HG02973 (cell line): Measurements from ENCODE around the gene ASB3.
"Not testable (repeated sequence)": the region's sequence is repeated elsewhere in the genome, so short reads cannot be mapped to it uniquely, and the experiment has no call there.

Experiments used
- ATAC-seq: cut with Tn5 transposase; IDR thresholded peaks from one replicate; pipeline ENCODE4 v1.9.1; 2021; ENCODE audit warnings: moderate library complexity; ENCODE audit not compliant: unreplicated experiment

Gene ASB3

DNA sequence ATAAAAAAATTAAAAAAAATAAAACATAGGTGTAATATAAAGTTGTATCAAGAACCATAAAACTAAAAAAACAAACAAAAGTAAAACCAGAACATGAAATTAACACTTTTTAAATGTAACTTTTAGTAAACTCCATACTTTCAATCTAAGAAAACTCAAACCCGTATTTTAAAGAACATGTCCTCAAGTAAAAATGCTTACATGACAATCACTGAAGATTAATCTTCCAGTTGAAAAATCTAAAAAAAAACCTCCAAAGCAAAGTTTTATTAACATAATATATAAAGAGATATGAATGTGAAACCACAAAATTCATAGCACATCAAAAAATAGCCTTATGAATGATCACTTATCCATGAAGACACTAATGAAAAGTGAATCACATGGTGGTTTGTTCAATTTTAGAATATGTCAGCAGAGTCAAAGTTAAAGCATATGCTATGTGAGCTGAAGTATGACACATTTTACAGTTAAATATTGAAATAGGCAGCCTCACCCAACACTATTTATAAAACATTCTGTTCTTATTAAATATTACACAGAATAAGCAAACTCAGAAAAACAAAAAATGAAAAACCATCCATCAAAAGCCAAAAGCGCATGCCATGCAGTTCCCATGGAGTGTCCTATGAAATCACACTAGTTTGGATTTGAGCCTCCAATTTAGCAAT, 42.2 kb downstream of the ASB3 start:
- no peak for ATAC-seq

DNA sequence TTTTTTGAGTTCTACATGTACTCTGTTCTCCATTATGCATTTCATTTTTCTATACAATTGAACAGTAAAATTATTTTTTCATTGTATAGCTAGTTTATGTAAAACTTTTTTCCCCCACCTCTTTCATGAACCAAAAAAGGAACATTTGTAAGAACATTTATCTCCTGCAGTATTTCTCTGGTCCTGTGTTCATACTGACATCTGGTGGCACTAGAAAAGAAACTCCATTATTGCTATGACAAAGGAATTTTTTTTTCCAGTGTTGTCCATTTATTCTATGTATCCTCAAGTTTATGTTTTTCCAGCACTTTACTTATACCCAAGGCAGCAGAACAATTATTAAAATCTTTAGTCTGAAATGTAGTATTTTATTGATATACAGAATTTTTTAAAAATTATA, 46.6 kb downstream of the ASB3 start:
- no peak for ATAC-seq

DNA sequence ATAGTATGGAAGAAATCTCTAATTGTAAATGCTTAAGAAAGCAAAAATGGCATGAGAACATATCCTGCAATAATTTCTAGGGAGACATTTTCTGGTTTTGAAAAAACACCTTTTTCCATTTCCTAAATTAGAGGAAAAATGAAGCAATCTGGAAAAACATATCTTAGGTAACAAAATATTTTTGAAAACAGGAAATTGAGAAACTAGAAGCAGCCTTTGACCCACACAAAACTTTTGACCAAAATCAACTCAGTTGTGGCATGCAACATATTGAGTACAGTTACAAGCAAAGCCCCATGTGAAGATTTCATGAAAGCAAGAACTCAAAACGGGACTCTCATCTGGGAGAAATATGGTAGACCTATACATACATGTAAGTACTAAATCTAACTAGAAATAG, 47.7 kb downstream of the ASB3 start:
- no peak for ATAC-seq

- no peak for ATAC-seq
Measured at GRCh38 chr2:53737091-53737490, 49.7 kb downstream of the ASB3 start.

- ATAC-seq: no peak
Measured at GRCh38 chr2:53729143-53729762, 57.5 kb downstream of the ASB3 start.

DNA sequence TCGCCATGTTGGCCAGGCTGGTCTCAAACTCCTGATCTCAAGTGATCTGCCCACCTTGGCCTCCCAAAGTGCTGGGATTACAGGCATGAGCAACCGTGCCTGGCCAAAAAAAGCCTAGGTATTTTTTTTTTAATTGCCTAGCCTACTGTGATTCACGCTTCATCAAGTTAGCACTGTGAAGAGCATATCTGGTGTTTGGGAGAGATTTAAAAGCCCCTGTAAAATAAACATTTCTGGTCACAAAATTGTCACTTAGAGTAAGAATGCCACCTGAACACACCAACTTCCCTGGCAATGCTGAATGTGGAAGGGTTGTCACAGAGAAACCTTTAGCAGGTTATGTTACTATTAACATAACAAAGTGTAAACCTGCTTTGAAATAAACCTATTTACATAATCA, 58.8 kb downstream of the ASB3 start:
- no peak for ATAC-seq

- ATAC-seq: no peak
Measured at GRCh38 chr2:53725662-53726061, 61.1 kb downstream of the ASB3 start.

DNA sequence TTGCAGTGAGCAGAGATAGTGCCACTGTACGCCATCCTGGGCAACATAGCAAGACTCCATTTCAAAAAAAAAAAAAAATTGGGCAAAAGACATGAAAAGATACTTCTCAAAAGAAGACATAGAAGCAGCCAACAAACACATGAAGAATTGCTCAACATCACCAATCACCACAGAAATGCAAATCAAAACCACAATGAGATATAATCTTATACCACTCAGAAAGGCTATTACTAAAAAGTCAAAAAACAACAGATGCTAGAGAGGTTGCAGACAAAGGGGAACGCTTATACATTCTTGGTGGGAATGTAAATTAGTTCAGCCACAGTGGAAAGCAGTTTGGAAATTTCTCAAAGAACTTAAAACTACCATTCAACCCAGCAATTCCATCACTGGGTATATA, 62.2 kb downstream of the ASB3 start:
- no peak for ATAC-seq

DNA sequence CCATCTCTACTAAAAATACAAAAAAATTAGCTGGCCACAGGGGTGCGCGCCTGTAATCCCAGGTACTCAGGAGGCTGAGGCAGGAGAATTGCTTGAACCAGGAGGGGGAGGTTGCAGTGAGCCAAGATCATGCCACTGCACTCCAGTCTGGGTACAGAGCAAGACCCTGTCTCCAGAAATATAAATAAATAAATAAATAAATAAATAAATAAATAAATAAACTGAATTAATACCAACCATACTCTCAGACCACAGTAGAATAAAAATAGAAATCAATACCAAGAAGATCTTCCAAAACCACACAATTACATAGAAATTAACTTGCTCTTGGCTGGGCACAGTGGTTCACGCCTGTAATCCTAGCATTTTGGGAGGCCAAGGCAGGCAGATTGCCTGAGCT, 65.8 kb downstream of the ASB3 start:
- ATAC-seq: not testable (repeated sequence)

DNA sequence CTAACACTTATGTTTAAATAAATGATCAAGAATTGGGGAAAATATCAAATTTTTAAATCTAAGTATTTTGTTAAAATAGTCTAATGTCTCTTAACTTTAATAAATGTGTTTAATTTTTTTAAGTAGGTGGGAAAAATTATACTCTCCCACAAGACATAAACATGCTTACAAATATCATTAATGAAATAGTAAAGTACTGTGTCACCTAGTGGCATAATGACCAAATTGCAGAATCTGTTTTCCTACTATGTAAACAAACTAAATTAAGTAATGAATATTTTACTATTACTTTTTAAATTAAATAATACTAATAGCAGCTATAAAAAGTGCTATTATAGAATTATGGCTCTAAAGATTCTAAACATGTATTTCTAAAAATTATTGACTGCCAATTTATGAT, 71.2 kb downstream of the ASB3 start:
- ATAC-seq: no peak

- ATAC-seq: no peak
Measured at GRCh38 chr2:53711271-53711780, 75.4 kb downstream of the ASB3 start.

DNA sequence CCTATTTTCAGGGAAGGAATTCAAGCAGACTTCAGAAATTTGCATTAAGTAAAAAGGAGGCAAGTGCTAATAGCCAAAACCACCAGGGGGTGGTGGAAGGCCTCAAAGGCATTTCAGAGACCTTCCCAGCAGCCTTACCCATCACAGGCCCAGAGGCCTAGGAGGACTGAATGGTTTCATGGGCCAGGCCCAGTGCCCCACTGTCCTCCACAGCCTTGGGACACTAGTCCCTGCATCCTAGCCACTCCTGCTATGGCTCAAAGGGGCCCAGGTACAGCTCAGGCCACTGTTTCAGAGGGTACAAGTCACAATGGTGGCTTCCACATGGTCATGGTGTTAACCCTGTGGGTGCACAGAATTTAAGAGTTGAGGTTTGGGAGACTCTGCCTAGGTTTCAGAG, 77.8 kb downstream of the ASB3 start:
- no peak for ATAC-seq

GRCh38 chr2:53701221-53701620, 85.5 kb downstream of the ASB3 start:
- no peak for ATAC-seq

DNA sequence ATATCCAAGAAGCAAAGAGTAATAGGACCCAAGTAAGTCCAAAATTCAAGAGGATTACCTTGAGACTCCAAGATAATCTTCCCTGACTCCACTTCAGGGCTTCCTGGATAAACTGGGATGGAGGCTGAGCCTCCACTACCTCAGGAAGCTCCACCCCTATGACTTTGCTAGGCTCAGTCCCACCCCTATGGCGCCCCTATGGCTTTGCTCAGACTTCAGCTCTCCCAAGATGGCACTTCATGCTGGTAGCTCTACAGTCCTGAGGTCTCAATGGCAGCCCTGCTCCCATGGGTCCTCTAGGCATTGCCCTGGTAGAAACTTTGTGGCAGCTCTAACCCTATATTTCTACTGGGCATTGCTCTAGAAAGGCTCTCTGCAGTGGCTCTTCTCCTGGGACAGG, 89.1 kb downstream of the ASB3 start:
- ATAC-seq: no peak

DNA sequence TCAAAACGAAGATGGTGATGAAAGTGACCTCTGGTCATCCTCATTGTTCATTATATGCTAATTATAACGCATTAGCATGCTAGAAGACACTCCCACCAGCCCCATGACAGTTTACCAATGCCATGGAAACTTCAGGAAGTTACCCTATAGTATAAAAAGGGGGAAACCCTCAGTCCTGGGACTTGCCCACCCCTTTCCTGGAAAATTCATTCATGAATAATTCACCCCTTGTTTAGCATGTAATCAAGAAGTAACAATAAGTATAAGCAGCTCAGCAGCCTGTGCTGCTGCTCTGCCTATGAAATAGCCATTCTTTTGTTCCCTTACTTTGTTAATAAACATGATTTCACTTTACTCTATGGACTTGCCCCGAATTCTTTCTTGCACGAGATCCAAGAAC, 89.7 kb downstream of the ASB3 start:
- ATAC-seq: no peak

DNA sequence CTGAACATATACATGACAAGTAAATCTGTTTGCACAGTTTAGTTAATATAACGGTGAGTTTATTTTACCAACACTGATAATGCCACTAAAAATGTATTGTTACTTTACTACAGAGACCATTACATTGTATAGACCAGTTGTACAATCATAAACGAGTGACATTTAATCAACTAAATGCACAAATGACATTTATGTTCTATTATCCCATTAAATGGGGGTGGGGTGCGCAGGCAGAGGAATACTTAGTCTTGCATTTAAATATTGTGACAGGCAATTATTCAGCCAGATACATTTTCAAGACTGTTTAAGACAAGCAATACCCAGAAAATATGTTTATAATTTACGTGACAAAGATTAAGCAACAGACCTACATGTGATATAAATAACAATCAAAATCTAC, 91.2 kb downstream of the ASB3 start:
- ATAC-seq: no peak

DNA sequence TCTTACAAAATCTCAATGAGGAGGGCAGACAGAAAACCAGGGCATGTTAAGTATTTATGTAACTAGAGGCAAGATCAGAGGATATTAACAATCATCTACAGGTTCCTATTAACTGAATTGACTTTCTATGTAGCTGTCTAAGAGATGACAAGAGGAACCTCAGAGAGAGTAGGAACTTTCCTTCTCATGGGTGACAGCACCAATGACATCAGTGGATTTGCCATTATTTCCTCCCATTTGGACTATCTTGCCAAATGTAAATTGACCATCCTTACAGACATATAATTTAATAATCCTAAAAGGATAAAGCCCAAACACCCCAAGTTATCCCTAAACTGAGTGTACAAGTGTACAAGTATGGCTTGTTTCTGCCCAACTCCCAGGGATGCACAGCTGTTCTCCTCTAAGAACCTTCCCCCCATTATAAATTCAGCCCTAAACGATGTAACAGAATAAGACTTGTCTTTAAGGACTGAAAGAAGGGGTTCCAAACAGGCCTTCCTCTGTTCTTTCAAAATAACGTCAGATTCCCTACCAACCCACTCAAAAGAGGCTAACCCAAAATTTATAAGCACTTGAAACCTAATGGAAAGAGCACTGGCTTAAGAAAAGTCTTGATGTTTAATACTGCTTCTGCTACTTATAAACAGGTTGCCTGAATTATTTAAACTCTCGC, 92.5 kb downstream of the ASB3 start:
- ATAC-seq: no peak

- ATAC-seq: no peak
Measured at GRCh38 chr2:53690876-53691275, 95.9 kb downstream of the ASB3 start.

DNA sequence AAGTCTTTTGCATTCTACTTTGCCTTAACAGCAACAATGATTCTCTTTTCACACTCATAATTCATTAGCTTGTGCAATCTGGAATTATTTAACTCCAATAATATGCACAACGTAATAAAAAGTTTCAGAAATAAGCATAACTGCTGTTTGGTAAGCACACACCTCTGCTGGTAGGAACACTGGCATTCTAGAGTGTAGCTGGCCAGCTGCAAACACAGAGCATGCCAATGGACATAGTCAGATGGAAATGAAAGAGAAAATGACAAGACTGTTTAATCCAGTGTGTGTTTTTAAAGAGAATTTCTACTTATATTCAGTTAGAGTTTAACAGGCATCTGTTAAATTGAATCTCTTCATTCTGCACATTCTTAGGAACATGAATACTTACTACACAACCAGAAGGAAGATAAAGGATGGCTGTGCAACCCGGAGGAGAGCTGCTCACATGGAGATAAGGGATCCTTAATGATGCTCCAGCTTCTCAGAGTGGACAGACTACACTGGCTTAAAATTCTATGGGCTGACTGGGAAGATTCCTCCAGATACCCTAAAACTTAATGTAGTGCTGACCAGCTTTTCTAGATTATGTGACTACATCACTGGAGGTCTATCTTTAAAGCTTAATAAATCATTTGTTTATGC, 113.8 kb downstream of the ASB3 start:
- no peak for ATAC-seq

DNA sequence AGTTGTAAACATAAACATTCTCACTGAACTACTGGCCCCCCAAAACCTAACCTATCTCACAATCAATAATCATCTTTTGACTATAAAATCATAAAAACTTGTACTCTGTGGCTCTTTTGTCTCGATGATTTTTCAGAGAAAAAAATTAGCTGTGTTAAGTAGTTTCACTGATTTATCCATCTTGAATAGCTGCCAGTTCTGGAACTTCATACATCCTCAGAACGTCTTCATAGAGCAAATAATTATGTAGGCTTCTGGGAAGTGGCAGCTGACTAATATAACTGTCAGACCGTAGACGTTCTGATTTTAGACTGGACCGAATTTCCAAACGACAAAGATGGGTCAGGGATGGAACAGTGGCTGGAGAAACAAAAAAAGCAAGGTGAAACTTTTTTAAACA, 116.4 kb downstream of the ASB3 start:
- no peak for ATAC-seq

- ATAC-seq: no peak
Measured at GRCh38 chr2:53668624-53669026, 118.1 kb downstream of the ASB3 start.

GRCh38 chr2:53667130-53667529, 119.6 kb downstream of the ASB3 start:
- not testable (repeated sequence) for ATAC-seq
